Common myeloid progenitor, CD34-positive (primary cell): Measurements from ENCODE around the gene SLCO6A1.
"Not testable (repeated sequence)": the region's sequence is repeated elsewhere in the genome, so short reads cannot be mapped to it uniquely, and the experiment has no call there.

Experiments
- CTCF ChIA-PET: fragments of 350-600 bp; sonication (Branson Sonifier 250); formaldehyde crosslinking; loops from one replicate; lab custom pipeline; 2021; ENCODE audit warnings: antibody characterized with exemption; lab: Charles Lee
- POLR2A ChIA-PET: fragments of 350-600 bp; sonication (Branson Sonifier 250); formaldehyde crosslinking; loops from one replicate; lab custom pipeline; 2021; ENCODE audit warnings: antibody characterized with exemption; lab: Charles Lee
- DNase-seq, 3 donors: peaks; one replicate each; pipeline versions ENCODE4 v3.0.0 to v3.0.0-alpha.2; 2013
- H3K27ac ChIP-seq, 2 experiments: 1 replicate in 1 of 2; 2 replicates in 1 of 2; pipeline ENCODE4 v1.7.0; 2013; ENCODE audit warnings: inconsistent platforms in 2 of 2, low read length in 2 of 2, mild to moderate bottlenecking in 2 of 2, low read depth in 1 of 2, moderate library complexity in 1 of 2; ENCODE audit not compliant: severe bottlenecking in 2 of 2, insufficient read depth in 1 of 2, poor library complexity in 1 of 2
- H3K27me3 ChIP-seq, 5 experiments: replicated peaks in 2 of 5; 1 replicate in 3 of 5; 2 replicates in 2 of 5; pipeline versions ENCODE4 v1.6.1 to v1.7.0; 2013; ENCODE audit warnings: low read length in 4 of 5, mild to moderate bottlenecking in 2 of 5, moderate library complexity in 2 of 5, inconsistent platforms in 1 of 5; ENCODE audit not compliant: insufficient read depth in 5 of 5, control insufficient read depth in 4 of 5
- H3K36me3 ChIP-seq, 4 experiments: 1 replicate in 2 of 4; 2 replicates in 2 of 4; pipeline versions ENCODE4 v1.6.1 to v1.7.0; 2013; ENCODE audit warnings: low read length in 3 of 4, control low read depth in 1 of 4, mild to moderate bottlenecking in 1 of 4; ENCODE audit not compliant: control insufficient read depth in 4 of 4, insufficient read depth in 4 of 4
- H3K4me1 ChIP-seq, 4 experiments: 1 replicate in 3 of 4; 2 replicates in 1 of 4; pipeline versions ENCODE4 v1.6.1 to v1.7.1; 2013; ENCODE audit warnings: low read length in 3 of 4, mild to moderate bottlenecking in 3 of 4, control low read depth in 1 of 4, inconsistent platforms in 1 of 4, moderate library complexity in 1 of 4; ENCODE audit not compliant: control insufficient read depth in 4 of 4, insufficient read depth in 4 of 4; ENCODE audit errors: control extremely low read depth in 1 of 4
- H3K4me3 ChIP-seq, 7 experiments: 1 replicate in 4 of 7; 2 replicates in 3 of 7; pipeline versions ENCODE4 v1.5.1 to v1.7.0; 2013; ENCODE audit warnings: mild to moderate bottlenecking in 7 of 7, low read length in 6 of 7, moderate library complexity in 6 of 7, inconsistent platforms in 2 of 7, low read depth in 2 of 7, control low read depth in 1 of 7; ENCODE audit not compliant: insufficient read depth in 4 of 7, control insufficient read depth in 1 of 7; ENCODE audit errors: extremely low read depth in 1 of 7
- H3K9me3 ChIP-seq, 5 experiments: 1 replicate in 4 of 5; 2 replicates in 1 of 5; pipeline versions ENCODE4 v1.6.1 to v1.7.1; 2013; ENCODE audit warnings: low read length in 4 of 5, mild to moderate bottlenecking in 2 of 5, inconsistent platforms in 1 of 5, low read depth in 1 of 5, moderate library complexity in 1 of 5; ENCODE audit not compliant: control insufficient read depth in 4 of 5, insufficient read depth in 2 of 5; ENCODE audit errors: control extremely low read depth in 1 of 5
- WGBS: methylation state at CpG from one replicate; pipeline ENCODE4 v1.1.5; 2013; ENCODE audit not compliant: insufficient coverage; 5-methylcytosine and 5-hydroxymethylcytosine counted together

Gene SLCO6A1

DNA sequence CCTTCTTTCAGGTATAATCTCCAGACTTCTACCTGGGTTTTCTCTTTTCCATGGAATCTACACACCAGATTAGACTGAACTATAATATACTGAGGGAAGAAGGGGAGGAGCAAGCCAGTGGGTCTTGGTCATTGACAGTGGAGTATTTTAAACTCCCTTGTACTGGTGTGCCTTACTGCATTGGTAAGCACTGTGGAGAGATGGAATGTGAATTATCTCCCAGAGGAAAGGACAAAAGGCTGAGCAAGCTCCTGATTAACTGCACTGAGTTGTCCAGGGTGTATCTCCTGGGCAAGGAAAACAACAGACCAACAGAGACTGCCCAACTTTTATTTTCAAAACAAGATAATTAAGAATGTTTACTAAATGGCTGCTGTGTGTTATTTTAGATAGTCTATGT lies 29.8 kb upstream of the SLCO6A1 start:
- peaks cover 0 to 2% (median 0%) of the 10 kb centered on the region in 5 experiments for H3K9me3 ChIP-seq
- H3K4me1 ChIP-seq = no peaks in the 10 kb centered on the region
- DNase-seq = no peak
- ChIA-PET POLR2A (no interaction called here), CTCF (no interaction called here)
- H3K27me3 ChIP-seq = no peaks in the 10 kb centered on the region
- H3K36me3 ChIP-seq = no peaks in the 10 kb centered on the region
- H3K4me3 ChIP-seq = no peak overlapping the region
- no peak overlapping the region for H3K27ac ChIP-seq

DNA sequence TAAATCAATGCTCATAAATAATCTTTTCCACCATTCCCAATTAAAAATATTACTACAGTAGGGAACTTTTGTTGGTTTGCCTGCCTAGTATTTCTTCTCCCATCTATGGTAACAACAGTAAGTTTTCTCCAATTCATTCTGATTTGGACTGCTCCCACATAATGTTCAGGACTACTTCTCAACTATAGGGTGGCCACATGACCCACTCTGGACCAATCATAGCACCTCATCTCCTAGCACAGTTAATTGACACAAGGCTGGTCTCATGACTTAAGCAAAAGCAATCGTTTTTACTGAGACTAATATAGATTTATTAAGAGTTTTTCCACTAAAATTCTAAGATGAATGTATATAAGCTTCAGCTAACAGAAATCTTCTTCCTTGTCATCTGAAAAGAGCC lies 28.7 kb upstream of the SLCO6A1 start:
- Histone ChIP-seq H3K4me1 (no peaks in the 10 kb centered on the region), H3K9me3 (peaks cover 0 to 2% (median 0%) of the 10 kb centered on the region in 5 experiments), H3K27ac (no peak overlapping the region), H3K4me3 (no peak overlapping the region), H3K36me3 (no peaks in the 10 kb centered on the region), H3K27me3 (no peaks in the 10 kb centered on the region)
- WGBS = no CpG with 5 or more reads among the region's 1 CpG
- ChIA-PET CTCF (no interaction called here), POLR2A (no interaction called here)
- no peak for DNase-seq

DNA sequence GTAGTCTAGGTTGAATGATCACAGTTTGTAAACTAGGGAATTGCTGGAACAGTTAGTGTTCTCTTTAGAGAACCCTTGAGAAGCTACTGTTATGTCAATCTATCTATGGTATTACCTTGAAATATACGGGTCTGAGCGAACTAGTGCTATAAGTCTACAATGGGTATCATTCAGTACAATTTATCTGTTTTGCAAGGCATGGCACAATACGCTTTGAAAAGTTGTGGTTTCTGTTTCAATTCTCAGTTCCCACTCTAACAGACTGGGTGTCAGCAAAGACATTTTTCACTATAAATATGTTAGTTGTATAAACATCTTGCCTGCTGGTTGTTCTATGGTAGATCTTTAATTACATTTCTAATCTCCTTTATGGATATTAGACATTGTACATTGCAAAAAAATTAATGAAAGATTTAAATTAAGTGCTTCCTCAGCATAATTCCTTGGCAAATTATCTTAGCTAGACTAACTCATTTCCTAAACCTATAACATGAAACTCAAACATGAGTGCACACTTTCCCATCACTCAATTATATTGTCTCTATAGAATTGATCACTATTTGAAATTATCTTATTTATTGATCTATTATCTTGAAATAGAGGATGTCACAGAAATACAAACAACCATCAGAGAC lies 24.9 kb upstream of the SLCO6A1 start:
- no peak for DNase-seq
- WGBS = 90% methylated on average over 2 of the region's 3 CpGs
- ChIA-PET CTCF (interaction anchor here (0.9 kb wide), 1 partner anchor 23 kb away, joined by 3 read pairs; no protein-coding TSS in a partner anchor), POLR2A (no interaction called here)
- Histone ChIP-seq H3K27me3 (no peaks in the 10 kb centered on the region), H3K9me3 (peaks cover 0 to 2% (median 0%) of the 10 kb centered on the region in 5 experiments), H3K36me3 (no peaks in the 10 kb centered on the region), H3K4me3 (no peak overlapping the region), H3K27ac (no peak overlapping the region), H3K4me1 (no peaks in the 10 kb centered on the region)

DNA sequence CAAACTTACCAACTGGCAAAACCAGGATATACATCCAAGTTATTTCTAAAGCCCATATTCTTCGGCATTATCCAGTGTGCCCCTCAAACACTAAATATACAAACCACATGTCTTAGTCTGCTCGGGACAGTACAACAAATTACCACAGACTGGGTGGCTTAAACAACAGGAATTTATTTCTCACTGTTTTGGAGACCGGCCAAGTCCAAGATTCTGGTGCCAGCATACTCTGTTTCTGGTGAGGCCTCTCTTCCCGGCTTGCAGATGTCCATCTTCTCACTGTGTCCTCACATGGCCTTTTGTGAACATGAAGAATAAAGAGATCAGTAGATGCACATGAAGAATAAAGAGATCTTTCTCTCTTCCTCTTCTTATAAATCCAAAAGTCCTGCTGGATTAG lies 12.9 kb upstream of the SLCO6A1 start:
- Histone ChIP-seq H3K36me3 (no peaks in the 10 kb centered on the region), H3K27me3 (no peaks in the 10 kb centered on the region), H3K4me1 (no peaks in the 10 kb centered on the region), H3K27ac (no peak overlapping the region), H3K4me3 (no peak overlapping the region), H3K9me3 (no peaks in the 10 kb centered on the region)
- ChIA-PET CTCF (no interaction called here), POLR2A (no interaction called here)
- DNase-seq = peak in 1 of 3 donors; percentile 4
- WGBS = 32% methylated on average over 2 of the region's 4 CpGs

DNA sequence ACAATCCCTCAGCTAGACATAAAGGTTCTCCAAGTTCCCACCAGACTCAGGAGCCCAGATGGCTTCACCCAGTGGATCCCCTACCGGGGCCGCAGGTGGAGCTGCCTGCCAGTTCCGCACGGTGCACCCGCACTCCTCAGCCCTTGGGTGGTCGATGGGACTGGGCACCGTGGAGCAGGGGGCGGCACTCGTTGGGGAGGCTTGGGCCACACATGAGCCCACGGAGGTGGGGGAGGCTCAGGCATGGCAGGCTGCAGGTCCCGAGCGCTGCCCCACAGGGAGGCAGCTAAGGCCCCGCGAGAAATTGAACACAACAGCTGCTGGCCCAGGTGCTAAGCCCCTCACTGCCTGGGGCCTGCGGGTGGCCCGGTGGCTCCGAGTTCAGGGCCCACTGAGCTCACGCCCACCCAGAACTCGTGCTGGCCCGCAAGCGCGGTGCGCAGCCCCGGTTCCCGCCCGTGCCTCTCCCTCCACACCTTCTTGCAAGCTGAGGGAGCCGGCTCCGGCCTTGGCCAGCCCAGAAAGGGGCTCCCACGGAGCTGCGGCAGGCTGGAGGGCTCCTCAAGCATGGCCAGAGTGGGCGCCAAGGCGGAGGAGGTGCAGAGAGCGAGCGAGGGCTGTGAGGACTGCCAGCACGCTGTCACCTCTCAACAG lies 7.4 kb downstream of the SLCO6A1 start:
- H3K27ac ChIP-seq, H3K36me3 ChIP-seq, H3K4me1 ChIP-seq, H3K9me3 ChIP-seq, H3K27me3 ChIP-seq, DNase-seq, H3K4me3 ChIP-seq, POLR2A ChIA-PET, CTCF ChIA-PET: not testable (repeated sequence)
- WGBS = 97% methylated on average over 33 of the region's 35 CpGs

- no peaks in the 10 kb centered on the region for H3K27me3 ChIP-seq
- ChIA-PET POLR2A (no interaction called here), CTCF (no interaction called here)
- no peak overlapping the region for H3K4me3 ChIP-seq
- H3K36me3 ChIP-seq = no peaks in the 10 kb centered on the region
- no peak for DNase-seq
- H3K4me1 ChIP-seq = no peaks in the 10 kb centered on the region
- H3K27ac ChIP-seq = no peak overlapping the region
- WGBS = 80% methylated on average over 1 of the region's 2 CpGs
- no peaks in the 10 kb centered on the region for H3K9me3 ChIP-seq
These were observed 15.1 kb downstream of the SLCO6A1 start for GRCh38 chr5:102483736-102484135.

DNA sequence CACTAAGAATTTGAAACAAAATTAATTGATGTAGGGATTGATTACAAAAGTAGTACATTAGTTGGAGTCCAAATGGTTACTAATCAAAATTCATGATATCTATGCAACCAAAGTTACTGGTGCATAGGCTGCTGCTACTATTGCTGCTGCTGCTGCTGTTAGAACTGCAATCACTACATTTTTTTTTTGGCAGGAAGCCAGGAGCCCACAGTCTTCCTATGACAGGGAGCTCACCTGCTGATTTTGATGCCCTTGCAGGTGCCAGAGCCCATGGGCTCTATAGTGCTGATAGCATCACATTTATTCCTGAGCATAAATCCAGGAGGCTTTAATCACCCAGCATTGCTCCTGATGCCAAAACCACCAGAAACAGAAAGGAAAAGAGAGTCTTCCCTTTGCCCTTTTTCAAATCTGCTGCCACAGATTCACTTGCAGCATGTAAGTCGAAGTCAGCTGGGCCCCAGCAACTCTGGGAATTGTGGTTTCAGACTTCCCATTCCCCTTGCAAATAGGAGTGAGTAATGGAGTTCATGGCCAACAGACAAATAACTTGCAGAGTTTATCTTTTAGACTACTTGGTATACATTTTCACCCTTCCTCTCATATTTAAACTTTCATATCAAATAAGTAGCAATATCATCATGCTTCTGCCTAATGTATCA lies 17.6 kb downstream of the SLCO6A1 start:
- no peaks in the 10 kb centered on the region for H3K27me3 ChIP-seq
- H3K9me3 ChIP-seq = no peaks in the 10 kb centered on the region
- no peaks in the 10 kb centered on the region for H3K36me3 ChIP-seq
- CTCF ChIA-PET = no interaction called here
- POLR2A ChIA-PET = no interaction called here
- no peaks in the 10 kb centered on the region for H3K4me1 ChIP-seq
- H3K4me3 ChIP-seq = no peak overlapping the region
- DNase-seq = no peak
- no CpG with 5 or more reads among the region's 1 CpG for WGBS
- H3K27ac ChIP-seq = no peak overlapping the region
